IPS DF 6.9 (cell line): ENCODE data around the gene PARD6A.

Experiments used
- DNase-seq: peaks from one replicate; pipeline ENCODE4 v3.0.0-alpha.2; 2013; ENCODE audit warnings: low read depth, low spot score
- H3K27ac ChIP-seq: one replicate; pipeline ENCODE4 v1.5.1; 2013; ENCODE audit warnings: low read length, control low read depth
- H3K27me3 ChIP-seq: 2 replicates; pipeline ENCODE4 v1.6.1; 2013; ENCODE audit warnings: mild to moderate bottlenecking, low read length; ENCODE audit not compliant: control insufficient read depth, insufficient read depth
- H3K36me3 ChIP-seq: 2 replicates; pipeline ENCODE4 v1.6.1; 2013; ENCODE audit warnings: low read length; ENCODE audit not compliant: control insufficient read depth, insufficient read depth
- H3K4me1 ChIP-seq: 2 replicates; pipeline ENCODE4 v1.6.1; 2013; ENCODE audit warnings: low read length; ENCODE audit not compliant: control insufficient read depth, insufficient read depth
- H3K4me3 ChIP-seq: 2 replicates; pipeline ENCODE4 v1.5.1; 2013; ENCODE audit warnings: mild to moderate bottlenecking, low read length
- H3K9me3 ChIP-seq: 2 replicates; pipeline ENCODE4 v1.6.1; 2013; ENCODE audit warnings: low read length, inconsistent platforms; ENCODE audit not compliant: control insufficient read depth, insufficient read depth
- WGBS: extraction: QIAGEN DNeasy Blood & Tissue Kit; methylation state at CpG from one replicate; pipeline ENCODE4 v1.1.7; 2013; ENCODE audit warnings: mixed read lengths, missing lambda C conversion rate; ENCODE audit not compliant: insufficient read length, insufficient coverage; 5-methylcytosine and 5-hydroxymethylcytosine counted together

Gene PARD6A

GRCh38 chr16:67674851-67675578 lies 14.3 kb downstream of the PARD6A start:
- no peak overlapping the region for H3K27ac ChIP-seq
- H3K36me3 ChIP-seq: no peaks in the 10 kb centered on the region
- H3K4me3 ChIP-seq: no peak overlapping the region
- no CpG with 5 or more reads among the region's 28 CpGs for WGBS
- H3K4me1 ChIP-seq: no peaks in the 10 kb centered on the region
- no peaks in the 10 kb centered on the region for H3K27me3 ChIP-seq
- DNase-seq: no peak
- H3K9me3 ChIP-seq: no peaks in the 10 kb centered on the region

GRCh38 chr16:67675579-67675935 lies 14.8 kb downstream of the PARD6A start:
- no peak overlapping the region for H3K4me3 ChIP-seq
- H3K27me3 ChIP-seq: no peaks in the 10 kb centered on the region
- WGBS: no CpG with 5 or more reads among the region's 17 CpGs
- H3K27ac ChIP-seq: no peak overlapping the region
- no peaks in the 10 kb centered on the region for H3K9me3 ChIP-seq
- H3K4me1 ChIP-seq: no peaks in the 10 kb centered on the region
- no peak for DNase-seq
- no peaks in the 10 kb centered on the region for H3K36me3 ChIP-seq

GRCh38 chr16:67675999-67676398 lies 15.2 kb downstream of the PARD6A start:
- Histone ChIP-seq H3K36me3 (no peaks in the 10 kb centered on the region), H3K9me3 (no peaks in the 10 kb centered on the region), H3K4me3 (no peak overlapping the region), H3K27ac (no peak overlapping the region), H3K4me1 (no peaks in the 10 kb centered on the region), H3K27me3 (no peaks in the 10 kb centered on the region)
- no peak for DNase-seq
- WGBS: no CpG with 5 or more reads among the region's 7 CpGs

GRCh38 chr16:67676516-67676915 lies 15.8 kb downstream of the PARD6A start:
- no peak overlapping the region for H3K4me3 ChIP-seq
- no peak for DNase-seq
- H3K36me3 ChIP-seq: no peaks in the 10 kb centered on the region
- H3K9me3 ChIP-seq: no peaks in the 10 kb centered on the region
- no peaks in the 10 kb centered on the region for H3K4me1 ChIP-seq
- no CpG with 5 or more reads among the region's 4 CpGs for WGBS
- no peaks in the 10 kb centered on the region for H3K27me3 ChIP-seq
- H3K27ac ChIP-seq: no peak overlapping the region

GRCh38 chr16:67676939-67677338 lies 16.2 kb downstream of the PARD6A start:
- H3K4me1 ChIP-seq: no peaks in the 10 kb centered on the region
- no peak for DNase-seq
- WGBS: no CpG with 5 or more reads among the region's 8 CpGs
- no peak overlapping the region for H3K27ac ChIP-seq
- H3K36me3 ChIP-seq: no peaks in the 10 kb centered on the region
- no peaks in the 10 kb centered on the region; the same call in 1 of the 2 replicates for H3K27me3 ChIP-seq
- H3K4me3 ChIP-seq: no peak overlapping the region
- H3K9me3 ChIP-seq: no peaks in the 10 kb centered on the region

- Histone ChIP-seq H3K27ac (no peak overlapping the region), H3K9me3 (no peaks in the 10 kb centered on the region), H3K36me3 (no peaks in the 10 kb centered on the region), H3K27me3 (no peaks in the 10 kb centered on the region; the same call in 1 of the 2 replicates), H3K4me1 (no peaks in the 10 kb centered on the region), H3K4me3 (no peak overlapping the region)
- DNase-seq: no peak
- no CpG with 5 or more reads among the region's 1 CpG for WGBS
Measured at GRCh38 chr16:67677712-67678111, 17.0 kb downstream of the PARD6A start.

GRCh38 chr16:67678354-67679023 lies 17.7 kb downstream of the PARD6A start:
- Histone ChIP-seq H3K4me1 (no peaks in the 10 kb centered on the region), H3K27ac (no peak overlapping the region), H3K27me3 (no peaks in the 10 kb centered on the region; the same call in 1 of the 2 replicates), H3K9me3 (no peaks in the 10 kb centered on the region), H3K4me3 (no peak overlapping the region), H3K36me3 (0 out of 2 replicates have a peak, but pooled peaks cover 3% of the 10 kb centered on the region)
- no CpG with 5 or more reads among the region's 12 CpGs for WGBS
- DNase-seq: no peak

- no CpG with 5 or more reads among the region's 10 CpGs for WGBS
- no peaks in the 10 kb centered on the region; the same call in 1 of the 2 replicates for H3K27me3 ChIP-seq
Measured at GRCh38 chr16:67679935-67680897, 19.5 kb downstream of the PARD6A start.

GRCh38 chr16:67683767-67684166 lies 23.0 kb downstream of the PARD6A start:
- no peak overlapping the region for H3K4me3 ChIP-seq
- H3K4me1 ChIP-seq: peaks cover 2% of the 10 kb centered on the region; the same call in 1 of the 2 replicates
- no peaks in the 10 kb centered on the region for H3K9me3 ChIP-seq
- H3K27me3 ChIP-seq: no peaks in the 10 kb centered on the region; the same call in 1 of the 2 replicates
- no peak overlapping the region for H3K27ac ChIP-seq
- H3K36me3 ChIP-seq: peaks cover 13% of the 10 kb centered on the region; the same call in 1 of the 2 replicates
- WGBS: no CpG with 5 or more reads among the region's 4 CpGs
- DNase-seq: no peak

More at GRCh38 chr16:67679935-67680897, 19.5 kb downstream of the PARD6A start:
- Histone ChIP-seq H3K4me3 (no peak overlapping the region), H3K4me1 (peaks cover 2% of the 10 kb centered on the region; the same call in 1 of the 2 replicates), H3K9me3 (no peaks in the 10 kb centered on the region), H3K36me3 (peaks cover 11% of the 10 kb centered on the region; the same call in 1 of the 2 replicates), H3K27ac (no peak overlapping the region)
- DNase-seq: no peak
